ENCODE results near the gene SMARCA5.

The SMARCA5 gene

DNA sequence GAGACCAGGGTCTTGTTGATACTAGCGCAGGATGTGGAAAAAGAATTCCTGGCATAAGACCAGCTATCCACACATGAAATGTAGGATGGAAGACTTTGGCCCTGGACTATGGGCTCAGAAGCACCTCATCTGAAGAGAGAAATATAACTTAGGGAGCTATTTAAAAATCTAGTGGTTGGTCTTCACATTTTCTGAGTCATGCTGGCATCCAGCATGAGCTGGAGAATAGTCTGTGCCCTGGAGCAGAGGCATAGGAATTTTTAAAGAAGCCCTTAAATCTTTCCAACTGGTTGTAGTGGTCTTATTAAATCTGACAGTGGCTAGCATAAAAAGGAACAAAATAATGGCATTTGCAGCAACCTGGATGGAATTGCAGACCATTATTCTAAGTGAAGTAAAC, 86.3 kb downstream of the SMARCA5 start:
- Histone ChIP-seq H3K9me3 (no peaks in the 10 kb centered on the region), H3K4me3 (no peak overlapping the region), H3K27ac (peak overlapping the region in 1 of 2 donors; percentile 34), H3K36me3 (no peaks in the 10 kb centered on the region), H3K27me3 (no peaks in the 10 kb centered on the region), H3K4me1 (peaks cover 0 to 32% (median 0%) of the 10 kb centered on the region in 4 donors)
- TF ChIP-seq, protein P1, sequence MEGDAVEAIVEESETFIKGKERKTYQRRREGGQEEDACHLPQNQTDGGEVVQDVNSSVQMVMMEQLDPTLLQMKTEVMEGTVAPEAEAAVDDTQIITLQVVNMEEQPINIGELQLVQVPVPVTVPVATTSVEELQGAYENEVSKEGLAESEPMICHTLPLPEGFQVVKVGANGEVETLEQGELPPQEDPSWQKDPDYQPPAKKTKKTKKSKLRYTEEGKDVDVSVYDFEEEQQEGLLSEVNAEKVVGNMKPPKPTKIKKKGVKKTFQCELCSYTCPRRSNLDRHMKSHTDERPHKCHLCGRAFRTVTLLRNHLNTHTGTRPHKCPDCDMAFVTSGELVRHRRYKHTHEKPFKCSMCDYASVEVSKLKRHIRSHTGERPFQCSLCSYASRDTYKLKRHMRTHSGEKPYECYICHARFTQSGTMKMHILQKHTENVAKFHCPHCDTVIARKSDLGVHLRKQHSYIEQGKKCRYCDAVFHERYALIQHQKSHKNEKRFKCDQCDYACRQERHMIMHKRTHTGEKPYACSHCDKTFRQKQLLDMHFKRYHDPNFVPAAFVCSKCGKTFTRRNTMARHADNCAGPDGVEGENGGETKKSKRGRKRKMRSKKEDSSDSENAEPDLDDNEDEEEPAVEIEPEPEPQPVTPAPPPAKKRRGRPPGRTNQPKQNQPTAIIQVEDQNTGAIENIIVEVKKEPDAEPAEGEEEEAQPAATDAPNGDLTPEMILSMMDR (IDR thresholded peaks at IDR 0.05): no peak
- DNase-seq: no peak
- intact Hi-C loops (cut with DNase I; ENCODE audit: low total_unique reads): no loop called here

DNA sequence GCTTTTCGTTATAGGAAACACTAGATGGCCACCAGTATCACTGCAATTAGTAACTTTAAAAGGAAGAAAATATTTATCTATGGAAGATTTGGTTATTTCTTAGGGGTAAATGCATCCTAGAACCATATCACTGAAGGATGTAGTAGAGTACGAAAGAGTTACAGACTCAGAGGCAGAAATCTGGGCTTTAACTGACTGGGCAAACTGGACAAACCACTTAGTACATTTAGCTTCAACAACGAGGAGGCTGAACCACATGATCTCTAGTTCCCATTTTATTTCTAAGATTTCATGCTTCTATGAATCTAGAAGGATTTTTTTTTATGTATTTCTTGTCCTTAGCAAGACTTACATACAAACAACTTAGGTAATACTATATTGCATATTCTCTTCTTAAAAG, 93.0 kb downstream of the SMARCA5 start:
- Histone ChIP-seq H3K27ac (no peak overlapping the region), H3K4me1 (peaks cover 0 to 12% (median 0%) of the 10 kb centered on the region in 4 donors), H3K4me3 (no peak overlapping the region), H3K27me3 (no peaks in the 10 kb centered on the region), H3K9me3 (peaks cover 0 to 9% (median 0%) of the 10 kb centered on the region in 3 donors), H3K36me3 (no peaks in the 10 kb centered on the region)
- intact Hi-C loops (cut with DNase I; ENCODE audit: low total_unique reads): no loop called here
- no peak for DNase-seq
- TF ChIP-seq, protein P1 (IDR thresholded peaks at IDR 0.05): no peak

Measured in tibial artery (tissue), 4 donors.